Peyer's patch (tissue), 4 donors: ENCODE results near the gene ADCY7.
"Not testable (repeated sequence)": the region's sequence is repeated elsewhere in the genome, so short reads cannot be mapped to it uniquely, and the experiment has no call there.

ENCODE experiments used
- POLR2A ChIP-seq, 2 donors: fragments of 450-650 bp; IDR thresholded peaks; one replicate each; pipeline ENCODE4 v1.5.1; 2017; ENCODE audit warnings: antibody characterized with exemption in 2 of 2, mild to moderate bottlenecking in 2 of 2, moderate library complexity in 2 of 2
- TF ChIP-seq, protein P1 (sequence below), 6 experiments: fragments of 450-650 bp in 4 of 6; fragments of 200-600 bp in 2 of 6; sonication (generic) in 1 of 6; IDR thresholded peaks; one replicate each; pipeline ENCODE4 v1.5.1; 2017 to 2019; ENCODE audit warnings: antibody characterized with exemption in 6 of 6, mild to moderate bottlenecking in 3 of 6, moderate library complexity in 1 of 6

DNA sequence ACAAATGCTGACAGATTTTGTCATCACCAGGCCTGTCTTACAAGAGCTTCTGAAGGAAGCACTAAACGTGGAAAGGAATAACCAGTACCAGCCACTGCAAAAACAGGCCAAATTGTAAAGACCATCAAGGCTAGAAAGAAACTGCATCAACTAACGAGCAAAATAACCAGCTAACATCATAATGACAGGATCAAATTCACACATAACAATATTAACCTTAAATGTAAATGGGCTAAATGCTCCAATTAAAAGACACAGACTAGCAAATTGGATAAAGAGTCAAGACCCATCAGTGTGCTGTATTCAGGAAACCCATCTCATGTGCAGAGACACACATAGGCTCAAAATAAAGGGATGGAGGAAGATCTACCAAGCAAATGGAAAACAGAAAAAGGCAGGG, 78.9 kb downstream of the ADCY7 start:
- TF ChIP-seq, protein P1, sequence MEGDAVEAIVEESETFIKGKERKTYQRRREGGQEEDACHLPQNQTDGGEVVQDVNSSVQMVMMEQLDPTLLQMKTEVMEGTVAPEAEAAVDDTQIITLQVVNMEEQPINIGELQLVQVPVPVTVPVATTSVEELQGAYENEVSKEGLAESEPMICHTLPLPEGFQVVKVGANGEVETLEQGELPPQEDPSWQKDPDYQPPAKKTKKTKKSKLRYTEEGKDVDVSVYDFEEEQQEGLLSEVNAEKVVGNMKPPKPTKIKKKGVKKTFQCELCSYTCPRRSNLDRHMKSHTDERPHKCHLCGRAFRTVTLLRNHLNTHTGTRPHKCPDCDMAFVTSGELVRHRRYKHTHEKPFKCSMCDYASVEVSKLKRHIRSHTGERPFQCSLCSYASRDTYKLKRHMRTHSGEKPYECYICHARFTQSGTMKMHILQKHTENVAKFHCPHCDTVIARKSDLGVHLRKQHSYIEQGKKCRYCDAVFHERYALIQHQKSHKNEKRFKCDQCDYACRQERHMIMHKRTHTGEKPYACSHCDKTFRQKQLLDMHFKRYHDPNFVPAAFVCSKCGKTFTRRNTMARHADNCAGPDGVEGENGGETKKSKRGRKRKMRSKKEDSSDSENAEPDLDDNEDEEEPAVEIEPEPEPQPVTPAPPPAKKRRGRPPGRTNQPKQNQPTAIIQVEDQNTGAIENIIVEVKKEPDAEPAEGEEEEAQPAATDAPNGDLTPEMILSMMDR (IDR thresholded peaks at IDR 0.05): not testable (repeated sequence)
- not testable (repeated sequence) for TF ChIP-seq POLR2A (IDR thresholded peaks at IDR 0.05)
